ENCODE measurements around the gene SCGB1D4. TPM values are rescaled to one million over a fixed set of nuclear protein-coding genes. Genes with fewer than 3 reads are reported as not detected.

Gene SCGB1D4
- total and polyA plus RNA-seq, 10 of the 15 experiments (the other 5 are each of a cell fraction or from before 2014, with no cell fraction given): not detected

DNA sequence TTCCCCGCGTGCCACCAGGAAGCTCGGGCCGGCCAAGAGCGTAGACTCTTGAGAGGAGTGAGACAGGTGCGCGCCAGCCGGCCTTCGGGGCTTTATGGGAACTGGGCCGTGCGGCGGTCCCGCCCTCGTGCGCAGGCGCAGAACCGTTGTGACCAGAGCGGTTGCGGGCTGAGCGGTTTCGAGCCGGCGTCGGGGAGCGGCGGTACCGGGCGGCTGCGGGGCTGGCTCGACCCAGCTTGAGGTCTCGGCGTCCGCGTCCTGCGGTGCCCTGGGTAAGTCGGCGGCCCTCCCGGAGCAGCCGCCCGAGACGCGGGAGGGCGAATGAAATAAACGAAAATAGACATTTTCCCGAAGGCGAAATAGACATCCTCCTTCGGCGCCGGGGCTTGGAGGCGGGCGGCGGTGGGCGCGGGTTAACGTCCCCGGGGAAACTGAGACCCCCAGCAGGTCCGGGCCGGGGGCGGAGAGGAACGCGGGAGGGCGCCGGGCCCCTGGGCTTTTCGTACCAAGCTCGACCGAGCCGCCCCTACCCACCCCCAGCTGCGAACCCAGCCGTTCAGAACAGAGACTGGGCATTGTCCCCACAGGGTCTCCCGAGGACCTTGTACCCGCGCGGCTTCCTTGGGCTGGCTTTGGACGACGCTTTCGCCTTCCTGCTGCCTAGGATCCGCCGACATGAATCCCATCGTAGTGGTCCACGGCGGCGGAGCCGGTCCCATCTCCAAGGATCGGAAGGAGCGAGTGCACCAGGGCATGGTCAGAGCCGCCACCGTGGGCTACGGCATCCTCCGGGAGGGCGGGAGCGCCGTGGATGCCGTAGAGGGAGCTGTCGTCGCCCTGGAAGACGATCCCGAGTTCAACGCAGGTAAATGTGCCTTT is 38.7 kb upstream of the SCGB1D4 start, which contains the start of gene ASRGL1 (continued):
- no peak for TF ChIP-seq HDAC2 (IDR thresholded peaks at IDR 0.05)
- TF ChIP-seq, protein P1, sequence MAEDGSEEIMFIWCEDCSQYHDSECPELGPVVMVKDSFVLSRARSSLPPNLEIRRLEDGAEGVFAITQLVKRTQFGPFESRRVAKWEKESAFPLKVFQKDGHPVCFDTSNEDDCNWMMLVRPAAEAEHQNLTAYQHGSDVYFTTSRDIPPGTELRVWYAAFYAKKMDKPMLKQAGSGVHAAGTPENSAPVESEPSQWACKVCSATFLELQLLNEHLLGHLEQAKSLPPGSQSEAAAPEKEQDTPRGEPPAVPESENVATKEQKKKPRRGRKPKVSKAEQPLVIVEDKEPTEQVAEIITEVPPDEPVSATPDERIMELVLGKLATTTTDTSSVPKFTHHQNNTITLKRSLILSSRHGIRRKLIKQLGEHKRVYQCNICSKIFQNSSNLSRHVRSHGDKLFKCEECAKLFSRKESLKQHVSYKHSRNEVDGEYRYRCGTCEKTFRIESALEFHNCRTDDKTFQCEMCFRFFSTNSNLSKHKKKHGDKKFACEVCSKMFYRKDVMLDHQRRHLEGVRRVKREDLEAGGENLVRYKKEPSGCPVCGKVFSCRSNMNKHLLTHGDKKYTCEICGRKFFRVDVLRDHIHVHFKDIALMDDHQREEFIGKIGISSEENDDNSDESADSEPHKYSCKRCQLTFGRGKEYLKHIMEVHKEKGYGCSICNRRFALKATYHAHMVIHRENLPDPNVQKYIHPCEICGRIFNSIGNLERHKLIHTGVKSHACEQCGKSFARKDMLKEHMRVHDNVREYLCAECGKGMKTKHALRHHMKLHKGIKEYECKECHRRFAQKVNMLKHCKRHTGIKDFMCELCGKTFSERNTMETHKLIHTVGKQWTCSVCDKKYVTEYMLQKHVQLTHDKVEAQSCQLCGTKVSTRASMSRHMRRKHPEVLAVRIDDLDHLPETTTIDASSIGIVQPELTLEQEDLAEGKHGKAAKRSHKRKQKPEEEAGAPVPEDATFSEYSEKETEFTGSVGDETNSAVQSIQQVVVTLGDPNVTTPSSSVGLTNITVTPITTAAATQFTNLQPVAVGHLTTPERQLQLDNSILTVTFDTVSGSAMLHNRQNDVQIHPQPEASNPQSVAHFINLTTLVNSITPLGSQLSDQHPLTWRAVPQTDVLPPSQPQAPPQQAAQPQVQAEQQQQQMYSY (CRISPR knock-in tag; IDR thresholded peaks at IDR 0.05): no peak
- no peak for TF ChIP-seq CHD4 (IDR thresholded peaks at IDR 0.05)
- peak; percentile 54 for TF ChIP-seq NRF1 (conservative IDR thresholded peaks at IDR 0.05; ENCODE audit: low read depth, low read length)
- no peak for TF ChIP-seq WRNIP1 (IDR thresholded peaks at IDR 0.05; ENCODE audit: borderline replicate concordance, low read depth, low read length)
- no peak for TF ChIP-seq CHD1 (IDR thresholded peaks at IDR 0.05; ENCODE audit: low read depth, low read length)
- TF ChIP-seq CEBPB (IDR thresholded peaks at IDR 0.05; ENCODE audit: borderline replicate concordance in 1 of 2, low read depth in 2 of 2, low read length in 2 of 2): no peak
- TF ChIP-seq KAT2A (conservative IDR thresholded peaks at IDR 0.05; ENCODE audit: control insufficient read depth, low read depth, low read length): no peak
- TF ChIP-seq BACH1 (IDR thresholded peaks at IDR 0.05; ENCODE audit: borderline replicate concordance): 0 out of 2 replicates have a peak, but pooled peaks have one; percentile 27
- TF ChIP-seq NFXL1 (IDR thresholded peaks at IDR 0.05; ENCODE audit: borderline replicate concordance): no peak
- TF ChIP-seq NFYB (IDR thresholded peaks at IDR 0.05; ENCODE audit: insufficient read depth, low read depth, low read length): no peak
- no peak for TF ChIP-seq PML (IDR thresholded peaks at IDR 0.05; ENCODE audit: low read length)
- TF ChIP-seq HDGF (IDR thresholded peaks at IDR 0.05): no peak
- TF ChIP-seq, protein P2, sequence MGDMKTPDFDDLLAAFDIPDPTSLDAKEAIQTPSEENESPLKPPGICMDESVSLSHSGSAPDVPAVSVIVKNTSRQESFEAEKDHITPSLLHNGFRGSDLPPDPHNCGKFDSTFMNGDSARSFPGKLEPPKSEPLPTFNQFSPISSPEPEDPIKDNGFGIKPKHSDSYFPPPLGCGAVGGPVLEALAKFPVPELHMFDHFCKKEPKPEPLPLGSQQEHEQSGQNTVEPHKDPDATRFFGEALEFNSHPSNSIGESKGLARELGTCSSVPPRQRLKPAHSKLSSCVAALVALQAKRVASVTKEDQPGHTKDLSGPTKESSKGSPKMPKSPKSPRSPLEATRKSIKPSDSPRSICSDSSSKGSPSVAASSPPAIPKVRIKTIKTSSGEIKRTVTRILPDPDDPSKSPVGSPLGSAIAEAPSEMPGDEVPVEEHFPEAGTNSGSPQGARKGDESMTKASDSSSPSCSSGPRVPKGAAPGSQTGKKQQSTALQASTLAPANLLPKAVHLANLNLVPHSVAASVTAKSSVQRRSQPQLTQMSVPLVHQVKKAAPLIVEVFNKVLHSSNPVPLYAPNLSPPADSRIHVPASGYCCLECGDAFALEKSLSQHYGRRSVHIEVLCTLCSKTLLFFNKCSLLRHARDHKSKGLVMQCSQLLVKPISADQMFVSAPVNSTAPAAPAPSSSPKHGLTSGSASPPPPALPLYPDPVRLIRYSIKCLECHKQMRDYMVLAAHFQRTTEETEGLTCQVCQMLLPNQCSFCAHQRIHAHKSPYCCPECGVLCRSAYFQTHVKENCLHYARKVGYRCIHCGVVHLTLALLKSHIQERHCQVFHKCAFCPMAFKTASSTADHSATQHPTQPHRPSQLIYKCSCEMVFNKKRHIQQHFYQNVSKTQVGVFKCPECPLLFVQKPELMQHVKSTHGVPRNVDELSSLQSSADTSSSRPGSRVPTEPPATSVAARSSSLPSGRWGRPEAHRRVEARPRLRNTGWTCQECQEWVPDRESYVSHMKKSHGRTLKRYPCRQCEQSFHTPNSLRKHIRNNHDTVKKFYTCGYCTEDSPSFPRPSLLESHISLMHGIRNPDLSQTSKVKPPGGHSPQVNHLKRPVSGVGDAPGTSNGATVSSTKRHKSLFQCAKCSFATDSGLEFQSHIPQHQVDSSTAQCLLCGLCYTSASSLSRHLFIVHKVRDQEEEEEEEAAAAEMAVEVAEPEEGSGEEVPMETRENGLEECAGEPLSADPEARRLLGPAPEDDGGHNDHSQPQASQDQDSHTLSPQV (IDR thresholded peaks at IDR 0.05): no peak
- TF ChIP-seq FOXM1 (IDR thresholded peaks at IDR 0.05; ENCODE audit: low read depth, low read length): no peak
- peak; percentile 54; the same call in 1 of the 2 replicates for TF ChIP-seq TCF12 (IDR thresholded peaks at IDR 0.05; ENCODE audit: low read depth, low read length)
- TF ChIP-seq TBL1XR1 (IDR thresholded peaks at IDR 0.05; ENCODE audit: low read depth, low read length): no peak
- no peak for TF ChIP-seq NR2C1 (IDR thresholded peaks at IDR 0.05)

Data from GM12878 (cell line).